Hematopoietic multipotent progenitor cell treated with erythropoietin and hydrocortisone succinate and interleukin-3 and kit ligand, for 15 days (in vitro differentiated cells): ENCODE results near the gene IL1RAPL2.
A peak's percentile ranks its signal among the peaks of the same experiment; 100 is the strongest.
"Not testable (repeated sequence)": the region's sequence is repeated elsewhere in the genome, so short reads cannot be mapped to it uniquely, and the experiment has no call there.

Experiments used
- DNase-seq: peaks from one replicate; pipeline ENCODE4 v3.0.0-alpha.2; 2015; ENCODE audit warnings: low spot score

Gene IL1RAPL2

GRCh38 chrX:104854188-104854587 is 288.2 kb downstream of the IL1RAPL2 start:
- DNase-seq, result no peak

DNA sequence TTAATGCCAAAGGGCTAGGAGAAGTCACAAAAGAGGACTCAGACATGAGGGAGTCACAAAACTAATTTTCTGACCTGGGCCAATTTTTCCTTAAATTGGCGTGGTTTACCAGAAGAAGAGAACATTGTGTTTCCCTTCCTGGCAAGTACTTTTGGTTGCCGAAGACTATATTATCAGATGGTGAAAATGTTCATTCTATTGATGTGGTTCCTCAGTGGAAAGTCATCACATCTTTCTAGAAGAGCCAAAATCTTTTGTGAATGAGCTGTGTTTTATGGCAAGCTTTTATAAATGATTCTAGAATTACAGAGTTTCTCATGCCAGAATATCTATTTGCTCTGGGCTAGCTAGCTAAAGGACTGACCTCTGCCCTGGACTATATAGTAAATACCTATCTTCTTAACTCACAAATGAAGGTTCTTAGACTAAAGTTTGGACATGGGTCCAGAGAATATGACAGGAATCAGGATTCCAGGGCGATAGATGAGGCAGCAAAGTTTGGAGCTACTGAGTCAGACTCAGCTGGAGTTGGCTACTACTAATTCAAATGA is 288.9 kb downstream of the IL1RAPL2 start:
- no peak for DNase-seq

DNA sequence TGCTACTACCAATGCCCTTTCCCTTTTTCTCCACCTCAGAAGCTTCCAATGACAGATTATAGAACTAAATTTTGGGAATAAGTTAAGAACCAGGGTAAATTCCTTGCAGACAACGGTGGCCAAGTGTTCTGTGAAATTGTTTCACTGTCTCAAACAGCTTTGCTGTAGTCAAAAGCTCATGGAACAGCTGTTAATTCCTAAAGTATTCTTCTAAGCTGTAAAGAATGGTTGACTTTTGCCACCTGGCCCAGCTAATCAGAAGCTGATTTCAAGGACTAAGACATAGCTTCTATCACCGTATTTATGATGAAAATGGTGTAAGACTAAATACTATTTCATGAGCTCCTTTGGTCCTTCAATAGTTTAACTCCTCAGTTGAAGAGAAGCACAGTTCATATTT is 297.5 kb downstream of the IL1RAPL2 start:
- DNase-seq, result no peak

GRCh38 chrX:104864296-104864695 is 298.3 kb downstream of the IL1RAPL2 start:
- no peak for DNase-seq

- no peak for DNase-seq
Measured at GRCh38 chrX:104877504-104877903, 311.5 kb downstream of the IL1RAPL2 start.

DNA sequence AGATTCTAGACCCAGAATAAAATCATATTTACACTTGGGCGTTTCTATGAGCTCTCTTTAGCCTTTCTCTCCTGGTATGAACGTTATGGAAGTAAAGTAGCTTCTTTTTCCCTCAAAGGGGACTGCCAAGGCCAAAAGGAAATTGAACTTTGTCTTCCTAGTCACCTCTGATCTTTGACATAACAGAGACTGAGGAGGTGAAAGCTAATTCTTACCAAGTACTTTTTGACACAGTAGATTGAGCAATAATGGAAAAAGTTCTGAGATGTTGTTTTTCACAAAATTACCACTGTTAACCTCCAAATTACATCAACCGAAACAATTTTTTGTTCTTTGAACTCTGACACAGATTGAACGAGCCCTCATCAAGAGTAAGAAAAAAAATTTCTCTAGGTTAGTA is 336.1 kb downstream of the IL1RAPL2 start:
- no peak for DNase-seq

- DNase-seq, result not testable (repeated sequence)
Measured at GRCh38 chrX:104909694-104910093, 343.7 kb downstream of the IL1RAPL2 start.

- no peak for DNase-seq
Measured at GRCh38 chrX:104913348-104913747, 347.3 kb downstream of the IL1RAPL2 start.

GRCh38 chrX:104914686-104915085 is 348.7 kb downstream of the IL1RAPL2 start:
- DNase-seq, result not testable (repeated sequence)

DNA sequence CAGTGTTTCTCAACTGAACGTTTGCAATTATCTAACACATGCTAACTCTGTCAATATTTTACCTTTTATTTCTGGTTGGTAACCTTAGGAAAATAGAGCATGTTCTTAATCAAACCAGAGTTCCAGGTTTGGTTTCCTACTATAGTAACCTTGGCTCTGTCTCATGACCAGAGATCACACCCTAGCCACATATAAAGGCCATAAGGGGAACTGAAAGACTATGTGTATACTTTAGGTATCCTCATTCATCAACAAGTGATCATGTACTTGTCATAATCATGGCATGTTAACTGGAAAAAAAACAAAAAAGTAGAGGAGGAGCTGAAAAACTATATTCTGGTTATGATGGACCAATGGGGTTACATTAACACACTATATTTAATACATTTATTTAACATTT is 352.1 kb downstream of the IL1RAPL2 start:
- no peak for DNase-seq

- no peak for DNase-seq
Measured at GRCh38 chrX:104921584-104922205, 355.7 kb downstream of the IL1RAPL2 start.

DNA sequence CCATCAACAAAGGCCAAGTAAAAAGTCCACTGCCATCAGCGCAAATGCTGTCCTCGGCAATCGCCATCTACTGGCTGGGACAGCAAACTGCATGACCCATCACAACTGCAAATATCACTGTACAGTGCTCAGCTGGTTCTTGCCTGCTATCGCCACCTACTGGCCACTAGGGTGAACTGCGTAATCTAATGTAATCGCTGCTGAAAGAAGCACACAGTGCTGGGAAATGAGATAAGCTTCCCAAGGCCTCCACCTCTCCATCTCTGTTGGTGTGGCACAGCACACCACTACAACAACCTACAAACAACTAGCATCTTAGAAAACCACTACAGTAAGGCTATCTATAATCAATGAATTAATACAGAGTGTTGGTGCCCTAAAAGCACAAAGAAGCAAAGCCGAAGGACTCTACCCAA is 356.2 kb downstream of the IL1RAPL2 start:
- DNase-seq, result peak; percentile 58

DNA sequence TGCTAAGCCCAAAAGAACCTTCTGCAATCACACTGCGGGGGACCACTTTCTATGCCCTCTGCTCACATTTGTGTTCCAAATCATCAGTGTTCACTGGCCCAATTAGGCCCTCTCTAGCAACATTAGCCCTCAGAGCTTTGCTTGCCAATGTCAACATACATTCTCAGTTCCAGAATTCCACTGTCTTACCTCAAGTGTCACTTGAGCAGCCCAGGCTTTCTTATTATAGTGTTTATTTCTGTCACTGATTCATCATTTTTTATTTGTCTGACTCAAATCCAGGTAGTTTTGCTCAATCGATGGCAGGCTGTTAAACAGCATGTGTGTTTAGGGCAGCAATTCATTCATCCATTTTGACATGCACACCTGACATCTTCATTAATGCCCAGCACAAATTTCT is 363.3 kb downstream of the IL1RAPL2 start:
- DNase-seq, result no peak

- no peak for DNase-seq
Measured at GRCh38 chrX:104935581-104935980, 369.6 kb downstream of the IL1RAPL2 start.

DNA sequence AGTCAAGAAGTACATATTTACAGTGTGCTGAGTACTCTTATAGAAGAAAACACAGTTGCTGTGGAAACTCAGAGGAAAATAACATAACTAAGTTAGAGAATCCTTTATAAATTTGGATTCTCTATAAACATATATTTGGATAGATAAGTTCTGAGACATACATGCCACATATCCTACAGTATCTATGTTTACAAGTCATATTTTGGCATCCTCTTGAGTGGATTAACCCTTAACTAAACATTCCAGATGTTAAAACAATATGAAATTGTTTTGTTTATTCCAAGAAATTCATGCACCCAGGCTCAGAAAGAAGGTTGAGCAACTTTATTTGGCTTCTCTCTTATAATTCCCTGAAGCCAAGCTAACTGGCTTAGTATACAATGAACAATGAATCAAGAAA is 387.3 kb downstream of the IL1RAPL2 start:
- no peak for DNase-seq

DNA sequence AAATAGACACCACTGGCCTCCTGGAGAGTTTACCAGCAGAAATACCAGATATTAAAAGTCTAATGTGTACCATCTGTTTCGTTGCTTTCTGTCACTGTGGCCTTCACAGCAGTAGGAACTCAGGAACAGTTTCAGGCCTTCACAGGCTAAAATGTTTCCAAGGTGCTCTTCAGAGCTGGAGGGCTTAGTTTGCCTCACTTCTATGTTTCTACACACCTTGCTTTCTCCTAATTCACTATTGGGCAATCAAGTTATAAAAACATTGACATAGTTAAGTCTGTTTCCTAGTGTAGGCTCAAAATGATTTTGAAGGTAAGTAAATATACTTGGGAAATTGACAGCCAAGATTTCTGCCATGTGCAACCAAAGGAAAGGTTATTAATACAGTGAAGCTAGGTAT is 395.9 kb downstream of the IL1RAPL2 start:
- DNase-seq, result no peak

DNA sequence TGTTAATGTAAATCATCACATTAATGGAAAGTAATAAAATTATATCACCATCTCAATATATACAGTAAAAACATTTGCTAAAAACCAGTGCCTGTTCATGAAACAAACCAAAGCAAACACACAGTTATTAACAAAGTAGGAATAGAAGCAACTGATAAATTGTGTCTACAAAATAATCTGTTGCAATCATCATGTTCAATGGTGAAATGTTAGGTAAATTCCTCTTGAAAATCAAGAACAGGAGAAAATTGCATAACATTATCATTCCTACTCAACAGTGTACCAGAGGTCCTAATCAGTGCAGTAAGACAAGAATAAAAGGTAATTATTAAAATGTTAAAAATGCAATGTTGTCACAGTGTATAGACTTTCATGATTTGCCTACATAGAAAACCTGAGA is 402.2 kb downstream of the IL1RAPL2 start:
- no peak for DNase-seq

DNA sequence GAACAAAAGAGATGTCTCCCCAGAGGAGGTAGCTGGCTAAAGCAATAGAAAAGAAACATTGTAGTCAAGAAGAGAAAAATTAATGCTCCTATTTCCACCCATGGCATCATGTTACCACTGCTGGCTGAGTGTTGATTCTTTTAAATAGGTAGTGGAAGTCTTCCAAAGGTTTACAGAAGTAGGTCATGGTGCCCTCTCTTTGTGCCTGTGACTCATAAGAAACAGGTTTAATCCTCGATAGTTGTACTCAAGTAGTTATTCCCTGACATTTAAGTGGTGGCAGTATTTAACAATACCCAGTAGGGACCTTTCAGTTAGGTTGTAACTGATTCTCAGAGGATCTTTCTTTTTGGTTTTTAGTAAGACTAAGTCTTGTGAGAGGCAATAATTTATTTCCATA is 406.7 kb downstream of the IL1RAPL2 start:
- DNase-seq, result no peak

DNA sequence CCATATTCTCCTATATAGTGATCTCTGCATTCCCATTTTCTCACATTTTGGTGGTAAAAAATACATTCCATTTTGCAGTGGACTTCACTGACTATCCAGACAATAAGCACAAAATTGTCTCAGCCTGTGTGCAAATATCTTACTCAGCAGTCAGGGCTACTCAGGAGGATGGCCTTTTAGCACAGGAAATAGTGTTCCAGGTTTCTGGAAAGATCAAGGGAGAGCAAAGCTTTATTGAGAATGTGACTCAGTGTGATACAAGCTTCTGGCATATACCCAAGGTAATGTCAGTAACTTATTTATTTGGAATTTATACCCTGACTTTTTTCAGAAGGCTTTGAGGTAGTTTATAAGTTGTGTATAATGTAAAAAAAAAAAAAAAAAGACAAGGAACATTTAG is 421.1 kb downstream of the IL1RAPL2 start:
- no peak for DNase-seq

- DNase-seq, result no peak
Measured at GRCh38 chrX:104988038-104988437, 422.0 kb downstream of the IL1RAPL2 start.

DNA sequence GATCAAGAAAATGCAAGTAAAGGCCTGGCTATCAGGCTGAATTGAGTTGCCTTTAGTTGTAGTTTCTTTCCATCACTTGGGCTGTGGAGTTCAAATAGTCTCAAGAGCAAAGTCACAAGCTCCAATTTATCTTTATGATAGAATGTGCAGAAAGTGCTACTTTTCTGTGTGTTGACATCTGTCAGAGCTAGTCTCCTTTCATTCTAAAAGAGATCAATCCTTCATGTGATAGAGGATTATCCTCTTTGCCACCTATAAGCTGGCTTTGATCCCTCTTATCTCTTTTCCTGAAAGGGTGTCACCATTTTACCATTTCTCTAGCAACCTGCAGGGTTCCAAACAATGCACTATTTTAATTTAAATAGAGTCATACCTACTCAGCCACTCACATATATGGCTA is 429.5 kb downstream of the IL1RAPL2 start:
- no peak for DNase-seq

DNA sequence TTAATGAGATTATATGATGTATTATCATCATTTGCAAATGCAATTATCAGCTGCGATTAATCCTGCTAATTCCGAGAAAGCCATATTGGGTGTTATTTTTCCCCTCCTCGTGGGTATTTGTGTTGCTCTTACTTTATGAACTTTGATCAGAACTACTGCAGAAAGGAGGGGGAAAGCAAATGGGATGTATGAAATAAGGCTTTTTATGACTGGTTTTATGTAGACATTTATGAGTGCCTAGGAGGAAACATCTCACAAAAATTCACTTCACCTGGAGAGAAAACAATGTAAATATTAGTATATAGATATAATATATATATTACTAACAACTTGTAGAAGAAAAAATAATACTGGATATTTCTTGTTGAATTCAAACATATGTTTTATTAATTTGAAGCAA is 440.1 kb downstream of the IL1RAPL2 start:
- DNase-seq, result no peak

- DNase-seq, result no peak
Measured at GRCh38 chrX:105006996-105007395, 441.0 kb downstream of the IL1RAPL2 start.

DNA sequence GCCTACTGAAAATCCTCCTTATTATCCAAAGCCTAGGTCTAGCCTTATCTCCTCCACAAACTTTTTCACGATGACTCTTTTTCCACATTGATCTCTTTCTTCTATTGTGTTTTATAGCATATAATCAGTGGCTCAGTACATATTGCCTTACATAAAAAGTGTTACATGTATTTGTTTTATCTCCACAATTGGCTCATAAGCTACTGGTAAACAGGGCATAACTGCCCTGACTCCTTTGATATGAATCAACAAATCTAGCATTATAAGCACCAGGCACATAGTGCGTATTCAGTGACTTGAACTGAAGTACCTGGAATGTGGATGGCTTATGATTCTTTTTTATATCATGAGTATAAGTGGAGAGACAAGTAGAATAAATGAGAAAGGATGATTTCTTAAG is 447.7 kb downstream of the IL1RAPL2 start:
- DNase-seq, result no peak
